HEK293 (cell line): Measurements from ENCODE around the gene KLHL30.

Source experiments
- CTCF ChIA-PET: fragments of 350-600 bp; formaldehyde crosslinking; extraction: SDS; loops from one replicate; lab custom pipeline; 2021; ENCODE audit warnings: antibody characterized with exemption; lab: Yijun Ruan, JAX
- POLR2A ChIA-PET: fragments of 300-600 bp; formaldehyde crosslinking; extraction: SDS; loops from one replicate; lab custom pipeline; 2020; ENCODE audit warnings: antibody characterized with exemption, inconsistent platforms; lab: Yijun Ruan, JAX
- H3K27ac ChIP-seq: fragments of 200-500 bp; sonication (Bioruptor generic); 2 replicates; pipeline ENCODE4 v1.5.1; 2014; ENCODE audit warnings: low read depth, low read length, control low read depth, inconsistent platforms; ENCODE audit errors: extremely low read depth
- H3K36me3 ChIP-seq, 2 experiments: fragments of 200-500 bp in 1 of 2; sonication (Bioruptor generic) in 1 of 2; 1 replicate in 1 of 2; 2 replicates in 1 of 2; pipeline ENCODE4 v1.5.1; 2014 to 2017; ENCODE audit warnings: inconsistent platforms in 2 of 2, low read length in 2 of 2; ENCODE audit not compliant: control insufficient read depth in 2 of 2, insufficient read depth in 1 of 2
- H3K4me1 ChIP-seq: fragments of 200-500 bp; sonication (Bioruptor generic); 2 replicates; pipeline ENCODE4 v1.5.1; 2014; ENCODE audit warnings: mild to moderate bottlenecking, low read length, inconsistent platforms; ENCODE audit not compliant: control insufficient read depth, insufficient read depth
- H3K4me3 ChIP-seq: 2 replicates; pipeline ENCODE4 v1.5.1; 2011; ENCODE audit warnings: low read depth, mild to moderate bottlenecking, control low read depth, low read length, moderate library complexity
- H3K9me3 ChIP-seq: fragments of 200-500 bp; sonication (Bioruptor generic); 2 replicates; pipeline ENCODE4 v1.5.1; 2014; ENCODE audit warnings: low read depth, low read length, inconsistent platforms; ENCODE audit not compliant: control insufficient read depth, insufficient read depth
- HOXD13 ChIP-seq: sonication (generic); formaldehyde crosslinking; IDR thresholded peaks from 2 replicates; pipeline ENCODE4 v1.8.0; 2022; ENCODE audit warnings: missing genetic modification reagents, borderline replicate concordance
- KLF10 ChIP-seq: fragments of 450-650 bp; IDR thresholded peaks from 2 replicates; pipeline ENCODE4 v1.5.1; 2018; ENCODE audit warnings: missing biosample characterization, mild to moderate bottlenecking, missing genetic modification characterization
- OSR2 ChIP-seq: fragments of 450-650 bp; formaldehyde crosslinking; IDR thresholded peaks from 2 replicates; pipeline ENCODE4 v1.5.1; 2016; ENCODE audit warnings: missing biosample characterization, missing genetic modification characterization
- PATZ1 ChIP-seq: fragments of 450-650 bp; formaldehyde crosslinking; IDR thresholded peaks from 2 replicates; pipeline ENCODE4 v1.5.1; 2016; ENCODE audit warnings: missing biosample characterization, missing genetic modification characterization
- PRDM1 ChIP-seq: fragments of 450-650 bp; formaldehyde crosslinking; IDR thresholded peaks from 2 replicates; pipeline ENCODE4; 2016; ENCODE audit warnings: missing biosample characterization, missing genetic modification characterization
- PRDM10 ChIP-seq: fragments of 450-650 bp; formaldehyde crosslinking; IDR thresholded peaks from 2 replicates; pipeline ENCODE4 v1.5.1; 2016; ENCODE audit warnings: missing biosample characterization, missing genetic modification characterization
- RBAK ChIP-seq: fragments of 450-650 bp; formaldehyde crosslinking; IDR thresholded peaks from 2 replicates; pipeline ENCODE4 v1.5.1; 2016; ENCODE audit warnings: missing biosample characterization, missing genetic modification characterization
- WT1 ChIP-seq: fragments of 450-650 bp; formaldehyde crosslinking; IDR thresholded peaks from 2 replicates; pipeline ENCODE4 v1.5.1; 2016; ENCODE audit warnings: missing biosample characterization, missing genetic modification characterization
- ZNF2 ChIP-seq: fragments of 450-650 bp; formaldehyde crosslinking; IDR thresholded peaks from 2 replicates; pipeline ENCODE4 v1.5.1; 2016; ENCODE audit warnings: missing biosample characterization, missing genetic modification characterization
- ZNF211 ChIP-seq: fragments of 450-650 bp; formaldehyde crosslinking; IDR thresholded peaks from 2 replicates; pipeline ENCODE4 v1.5.1; 2016; ENCODE audit warnings: low read depth, missing biosample characterization, missing genetic modification characterization
- ZNF24 ChIP-seq: fragments of 450-650 bp; formaldehyde crosslinking; IDR thresholded peaks from 2 replicates; pipeline ENCODE4 v1.5.1; 2016; ENCODE audit warnings: missing biosample characterization, missing genetic modification characterization
- ZNF529 ChIP-seq: fragments of 450-650 bp; formaldehyde crosslinking; IDR thresholded peaks from 2 replicates; pipeline ENCODE4 v1.5.1; 2017; ENCODE audit warnings: missing genetic modification characterization, missing biosample characterization; ENCODE audit not compliant: insufficient replicate concordance
- ZNF530 ChIP-seq: fragments of 450-650 bp; formaldehyde crosslinking; IDR thresholded peaks from 2 replicates; pipeline ENCODE4 v1.5.1; 2016; ENCODE audit warnings: low read depth, missing biosample characterization, missing genetic modification characterization
- ZNF747 ChIP-seq: fragments of 450-650 bp; formaldehyde crosslinking; IDR thresholded peaks from 2 replicates; pipeline ENCODE4 v1.5.1; 2016; ENCODE audit warnings: missing biosample characterization, missing genetic modification characterization
- ZNF76 ChIP-seq: fragments of 450-650 bp; formaldehyde crosslinking; IDR thresholded peaks from 2 replicates; pipeline ENCODE4; 2016; ENCODE audit warnings: low read depth, missing biosample characterization, missing genetic modification characterization, borderline replicate concordance
- ZNF768 ChIP-seq: fragments of 450-650 bp; formaldehyde crosslinking; IDR thresholded peaks from 2 replicates; pipeline ENCODE4 v1.5.1; 2018; ENCODE audit warnings: missing biosample characterization, mild to moderate bottlenecking, missing genetic modification characterization
- ZNF777 ChIP-seq: fragments of 450-650 bp; formaldehyde crosslinking; IDR thresholded peaks from 2 replicates; pipeline ENCODE4 v1.5.1; 2017; ENCODE audit warnings: missing biosample characterization, missing genetic modification characterization, borderline replicate concordance
- ZNF791 ChIP-seq: fragments of 450-650 bp; formaldehyde crosslinking; IDR thresholded peaks from 2 replicates; pipeline ENCODE4 v1.5.1; 2016; ENCODE audit warnings: missing biosample characterization, missing genetic modification characterization
- ZNF830 ChIP-seq: fragments of 450-650 bp; IDR thresholded peaks from 2 replicates; pipeline ENCODE4 v1.5.0; 2018; ENCODE audit warnings: missing biosample characterization, missing genetic modification characterization, low read depth, mild to moderate bottlenecking, moderate library complexity
- ZXDB ChIP-seq: fragments of 450-650 bp; formaldehyde crosslinking; IDR thresholded peaks from 2 replicates; pipeline ENCODE4 v1.5.1; 2016; ENCODE audit warnings: missing biosample characterization, missing genetic modification characterization
- TF ChIP-seq, protein P1 (sequence below): fragments of 450-650 bp; IDR thresholded peaks from 2 replicates; pipeline ENCODE4 v1.5.1; 2018; ENCODE audit warnings: missing biosample characterization, mild to moderate bottlenecking, missing genetic modification characterization
- TF ChIP-seq, protein P2 (sequence below): fragments of 450-650 bp; formaldehyde crosslinking; IDR thresholded peaks from 2 replicates; pipeline ENCODE4 v1.5.1; 2017; ENCODE audit warnings: missing biosample characterization, missing genetic modification characterization

Gene KLHL30

GRCh38 chr2:238174291-238174690, 35.8 kb downstream of the KLHL30 start (continued):
- TF ChIP-seq, protein P1, sequence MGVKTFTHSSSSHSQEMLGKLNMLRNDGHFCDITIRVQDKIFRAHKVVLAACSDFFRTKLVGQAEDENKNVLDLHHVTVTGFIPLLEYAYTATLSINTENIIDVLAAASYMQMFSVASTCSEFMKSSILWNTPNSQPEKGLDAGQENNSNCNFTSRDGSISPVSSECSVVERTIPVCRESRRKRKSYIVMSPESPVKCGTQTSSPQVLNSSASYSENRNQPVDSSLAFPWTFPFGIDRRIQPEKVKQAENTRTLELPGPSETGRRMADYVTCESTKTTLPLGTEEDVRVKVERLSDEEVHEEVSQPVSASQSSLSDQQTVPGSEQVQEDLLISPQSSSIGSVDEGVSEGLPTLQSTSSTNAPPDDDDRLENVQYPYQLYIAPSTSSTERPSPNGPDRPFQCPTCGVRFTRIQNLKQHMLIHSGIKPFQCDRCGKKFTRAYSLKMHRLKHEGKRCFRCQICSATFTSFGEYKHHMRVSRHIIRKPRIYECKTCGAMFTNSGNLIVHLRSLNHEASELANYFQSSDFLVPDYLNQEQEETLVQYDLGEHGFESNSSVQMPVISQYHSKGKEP (tag by site-specific recombination), result no peak
- TF ChIP-seq ZXDB (tag by site-specific recombination), result no peak
- TF ChIP-seq PRDM1 (tag by site-specific recombination), result no peak
- TF ChIP-seq ZNF791 (tag by site-specific recombination), result no peak
- TF ChIP-seq ZNF529, result no peak
- TF ChIP-seq ZNF24, result no peak
- TF ChIP-seq, all 188 proteins: peak for 0

GRCh38 chr2:238174701-238175100, 36.2 kb downstream of the KLHL30 start:
- Histone ChIP-seq H3K36me3 (peaks cover 27 to 94% of the 10 kb centered on the region in 2 experiments), H3K4me1 (0 out of 2 replicates have a peak, but pooled peaks cover 4% of the 10 kb centered on the region), H3K27ac (no peak overlapping the region), H3K9me3 (no peaks in the 10 kb centered on the region), H3K4me3 (no peak overlapping the region)
- POLR2A ChIA-PET, result interaction anchor here (0.8 kb wide), 1 partner anchor 65 kb away, joined by 3 read pairs; the partner anchor contains the start of gene HES6
- TF ChIP-seq ZNF76 (tag by site-specific recombination) (no peak), ZNF768 (no peak), OSR2 (tag by site-specific recombination) (peak; percentile 72)
- CTCF ChIA-PET, result interaction anchor here (0.6 to 0.7 kb wide), 2 partner anchors 89 to 90 kb away, joined by 3 to 5 read pairs; no protein-coding TSS in a partner anchor

GRCh38 chr2:238176613-238177012, 38.1 kb downstream of the KLHL30 start:
- Histone ChIP-seq H3K9me3 (no peaks in the 10 kb centered on the region), H3K4me3 (no peak overlapping the region), H3K4me1 (no peaks in the 10 kb centered on the region), H3K27ac (no peak overlapping the region), H3K36me3 (peaks cover 36 to 97% of the 10 kb centered on the region in 2 experiments)
- ChIA-PET POLR2A (interaction anchor here (0.7 to 1.2 kb wide), 2 partner anchors 14 to 26 kb away, joined by 3 to 6 read pairs; no protein-coding TSS in a partner anchor), CTCF (interaction anchor here (0.6 to 1.6 kb wide), 3 partner anchors 19 to 117 kb away, joined by 3 to 5 read pairs (median 4); no protein-coding TSS in a partner anchor)
- TF ChIP-seq ZNF2 (tag by site-specific recombination) (no peak), ZNF830 (tag by site-specific recombination) (no peak), HOXD13 (CRISPR knock-in tag) (no peak)

- Histone ChIP-seq H3K36me3 (peaks cover 57 to 97% of the 10 kb centered on the region in 2 experiments), H3K4me1 (no peaks in the 10 kb centered on the region), H3K27ac (no peak overlapping the region), H3K4me3 (no peak overlapping the region), H3K9me3 (no peaks in the 10 kb centered on the region)
- POLR2A ChIA-PET, result no interaction called here
- CTCF ChIA-PET, result interaction anchor here (1.0 kb wide), 1 partner anchor 42 kb away, joined by 6 read pairs; no protein-coding TSS in a partner anchor
- TF ChIP-seq ZNF747 (tag by site-specific recombination) (no peak), PATZ1 (tag by site-specific recombination) (no peak), ZNF777 (tag by site-specific recombination) (no peak), WT1 (tag by site-specific recombination) (no peak), ZNF2 (tag by site-specific recombination) (no peak), ZNF211 (no peak), ZNF530 (no peak), KLF10 (tag by site-specific recombination) (no peak), PRDM10 (tag by site-specific recombination) (no peak), RBAK (tag by site-specific recombination) (no peak)
- TF ChIP-seq, protein P2, sequence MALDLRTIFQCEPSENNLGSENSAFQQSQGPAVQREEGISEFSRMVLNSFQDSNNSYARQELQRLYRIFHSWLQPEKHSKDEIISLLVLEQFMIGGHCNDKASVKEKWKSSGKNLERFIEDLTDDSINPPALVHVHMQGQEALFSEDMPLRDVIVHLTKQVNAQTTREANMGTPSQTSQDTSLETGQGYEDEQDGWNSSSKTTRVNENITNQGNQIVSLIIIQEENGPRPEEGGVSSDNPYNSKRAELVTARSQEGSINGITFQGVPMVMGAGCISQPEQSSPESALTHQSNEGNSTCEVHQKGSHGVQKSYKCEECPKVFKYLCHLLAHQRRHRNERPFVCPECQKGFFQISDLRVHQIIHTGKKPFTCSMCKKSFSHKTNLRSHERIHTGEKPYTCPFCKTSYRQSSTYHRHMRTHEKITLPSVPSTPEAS (tag by site-specific recombination), result no peak
These were observed 42.1 kb downstream of the KLHL30 start for GRCh38 chr2:238180554-238180953.
